SK-N-SH (cell line): Measurements from ENCODE around the gene ARHGAP25. TPM values are rescaled to one million over a fixed set of nuclear protein-coding genes. Genes with fewer than 3 reads are reported as not detected.
A peak's percentile ranks its signal among the peaks of the same experiment; 100 is the strongest.

ENCODE experiments used
- CTCF ChIA-PET: fragments of 300-600, 350-600 bp; formaldehyde crosslinking; extraction: SDS; loops from one replicate; lab custom pipeline; 2021; lab: Yijun Ruan, JAX
- POLR2A ChIA-PET: fragments of 350-600 bp; sonication (Branson Sonifier 250); formaldehyde crosslinking; extraction: SDS; loops from one replicate; lab custom pipeline; 2020; ENCODE audit warnings: antibody characterized with exemption, inconsistent platforms; lab: Yijun Ruan, JAX
- DNase-seq: peaks from one replicate; pipeline ENCODE4 v3.0.0; 2012
- H2AFZ ChIP-seq: fragments of 200-600 bp; sonication (generic); 2 replicates; pipeline ENCODE4 v1.8.1; 2016; ENCODE audit warnings: antibody characterized with exemption, mild to moderate bottlenecking, low read depth
- H3F3A ChIP-seq: fragments of 200-600 bp; sonication (generic); replicated peaks from 2 replicates; pipeline ENCODE3; 2016; ENCODE audit warnings: antibody characterized with exemption, mild to moderate bottlenecking; ENCODE audit not compliant: insufficient read depth
- H3K27ac ChIP-seq, 2 experiments: fragments of 200-500 bp in 1 of 2; fragments of 200-600 bp in 1 of 2; sonication (Bioruptor generic) in 1 of 2; sonication (generic), shearing (Covaris generic) in 1 of 2; 2 replicates each; pipeline versions ENCODE4 v1.5.1 to v1.6.1; 2014 to 2016; ENCODE audit warnings: low read depth in 2 of 2, inconsistent platforms in 1 of 2, low read length in 1 of 2, mild to moderate bottlenecking in 1 of 2, mixed read lengths in 1 of 2
- H3K27me3 ChIP-seq: fragments of 200-600 bp; sonication (generic), shearing (Covaris generic); 2 replicates; pipeline ENCODE4 v1.6.1; 2016; ENCODE audit warnings: mixed run types; ENCODE audit not compliant: insufficient read depth
- H3K36me3 ChIP-seq, 2 experiments: fragments of 200-500 bp in 1 of 2; fragments of 200-600 bp in 1 of 2; sonication (Bioruptor generic) in 1 of 2; sonication (generic) in 1 of 2; replicated peaks in 1 of 2; 2 replicates each; pipeline versions ENCODE3 to v1.5.1; 2014 to 2016; ENCODE audit warnings: low read length in 1 of 2, mild to moderate bottlenecking in 1 of 2; ENCODE audit not compliant: insufficient read depth in 2 of 2, control insufficient read depth in 1 of 2
- H3K4me1 ChIP-seq, 2 experiments: fragments of 200-500 bp in 1 of 2; fragments of 200-600 bp in 1 of 2; sonication (Bioruptor generic) in 1 of 2; sonication (generic), shearing (Covaris generic) in 1 of 2; 2 replicates each; pipeline versions ENCODE4 v1.5.1 to v1.6.1; 2014 to 2016; ENCODE audit warnings: low read depth in 1 of 2, low read length in 1 of 2, mixed run types in 1 of 2; ENCODE audit not compliant: insufficient read depth in 2 of 2, control insufficient read depth in 1 of 2
- H3K4me2 ChIP-seq: fragments of 200-600 bp; sonication (generic), shearing (Covaris generic); 2 replicates; pipeline ENCODE4 v1.6.1; 2017; ENCODE audit warnings: mixed run types
- H3K4me3 ChIP-seq, 2 experiments: fragments of 200-500 bp in 1 of 2; fragments of 200-600 bp in 1 of 2; sonication (Bioruptor generic) in 1 of 2; sonication (generic), shearing (Covaris generic) in 1 of 2; 2 replicates each; pipeline versions ENCODE4 v1.5.1 to v1.8.1; 2014 to 2016; ENCODE audit warnings: low read depth in 2 of 2, inconsistent platforms in 1 of 2, low read length in 1 of 2, mild to moderate bottlenecking in 1 of 2, mixed read lengths in 1 of 2, moderate library complexity in 1 of 2
- H3K79me2 ChIP-seq: fragments of 200-600 bp; sonication (generic); 2 replicates; pipeline ENCODE4 v1.8.1; 2017; ENCODE audit warnings: mild to moderate bottlenecking; ENCODE audit not compliant: insufficient read depth
- H3K9ac ChIP-seq: fragments of 200-600 bp; sonication (generic); 2 replicates; pipeline ENCODE4 v1.6.1; 2017; ENCODE audit warnings: mixed run types
- H3K9me2 ChIP-seq: fragments of 200-600 bp; sonication (generic); 2 replicates; pipeline ENCODE4 v1.6.1; 2017; ENCODE audit warnings: mixed run types
- H3K9me3 ChIP-seq: fragments of 200-600 bp; sonication (generic); 2 replicates; pipeline ENCODE4 v1.6.1; 2017; ENCODE audit warnings: mixed run types, mild to moderate bottlenecking, moderate library complexity
- H4K20me1 ChIP-seq: fragments of 200-600 bp; sonication (generic); 2 replicates; pipeline ENCODE4 v1.6.1; 2017; ENCODE audit warnings: mild to moderate bottlenecking, mixed run types; ENCODE audit not compliant: insufficient read depth
- CTCF ChIP-seq: fragments of 200-600 bp; sonication (generic); IDR thresholded peaks from 2 replicates; pipeline ENCODE4 v1.6.1; 2017; ENCODE audit warnings: antibody characterized with exemption, mild to moderate bottlenecking, moderate library complexity
- EP300 ChIP-seq, 2 experiments: IDR thresholded peaks; 2 replicates each; pipeline versions ENCODE4 v1.4.0 to v1.6.1; 2012; ENCODE audit warnings: borderline replicate concordance in 1 of 2, low read depth in 1 of 2, low read length in 1 of 2
- EZH2phosphoT487 ChIP-seq: fragments of 200-600 bp; sonication (generic); IDR thresholded peaks from 2 replicates; pipeline ENCODE4 v1.6.1; 2017; ENCODE audit warnings: low read depth, mixed run types, mild to moderate bottlenecking, antibody characterized with exemption, moderate library complexity, borderline replicate concordance
- FOXJ3 ChIP-seq: sonication (generic); formaldehyde crosslinking; IDR thresholded peaks from 2 replicates; pipeline ENCODE4 v1.5.1; 2020; ENCODE audit warnings: mild to moderate bottlenecking, missing genetic modification reagents
- GABPA ChIP-seq: IDR thresholded peaks from 2 replicates; pipeline ENCODE4 v1.4.0; 2012; ENCODE audit warnings: low read depth, mild to moderate bottlenecking
- MXI1 ChIP-seq: IDR thresholded peaks from 2 replicates; pipeline ENCODE4 v1.6.1; 2012; ENCODE audit warnings: mild to moderate bottlenecking, low read depth, low read length, improper control_type of control experiment
- NRF1 ChIP-seq: IDR thresholded peaks from 2 replicates; pipeline ENCODE4 v1.6.1; 2012; ENCODE audit warnings: low read depth, mild to moderate bottlenecking, low read length
- PBX3 ChIP-seq: IDR thresholded peaks from 2 replicates; pipeline ENCODE4; 2012
- POLR2AphosphoS5 ChIP-seq: IDR thresholded peaks from 2 replicates; pipeline ENCODE4 v1.6.1; 2012; ENCODE audit warnings: low read depth, low read length
- RAD21 ChIP-seq: IDR thresholded peaks from 2 replicates; pipeline ENCODE4 v1.6.1; 2012; ENCODE audit warnings: mild to moderate bottlenecking, low read length
- RFX5 ChIP-seq: IDR thresholded peaks from 2 replicates; pipeline ENCODE4 v1.6.1; 2012; ENCODE audit warnings: mild to moderate bottlenecking, improper control_type of control experiment, low read length
- RXRA ChIP-seq: IDR thresholded peaks from 2 replicates; pipeline ENCODE4 v1.4.0; 2012; ENCODE audit warnings: low read depth, mild to moderate bottlenecking, borderline replicate concordance
- SMC3 ChIP-seq: IDR thresholded peaks from 2 replicates; pipeline ENCODE4 v1.6.1; 2012; ENCODE audit warnings: low read depth, low read length, improper control_type of control experiment
- TAF1 ChIP-seq: IDR thresholded peaks from 2 replicates; pipeline ENCODE4 v1.6.1; 2012; ENCODE audit warnings: low read depth, mild to moderate bottlenecking, low read length, moderate library complexity, borderline replicate concordance
- TCF12 ChIP-seq: IDR thresholded peaks from 2 replicates; pipeline ENCODE4 v1.4.0; 2012
- USF1 ChIP-seq: IDR thresholded peaks from 2 replicates; pipeline ENCODE4 v1.4.0; 2012; ENCODE audit warnings: low read depth, borderline replicate concordance
- USF2 ChIP-seq: fragments of 150-350 bp; IDR thresholded peaks from 2 replicates; pipeline ENCODE4 v1.6.1; 2017; ENCODE audit warnings: antibody characterized with exemption, low read length, low read depth, borderline replicate concordance
- ZBTB33 ChIP-seq: IDR thresholded peaks from 2 replicates; pipeline ENCODE4 v1.4.0; 2012; ENCODE audit warnings: low read depth, borderline replicate concordance
- WGBS: methylation state at CpG from one replicate; pipeline ENCODE4 v1.1.6; 2017; ENCODE audit warnings: low lambda C conversion rate; 5-methylcytosine and 5-hydroxymethylcytosine counted together
- polyA plus RNA-seq, 3 experiments: library from polyadenylated mRNA; depleted of rRNA; stranded (reverse); fragments of >200 nt; gene quantifications; 2 replicates each; pipeline ENCODE4 v1.2.3, GENCODE V29; 2012

Gene ARHGAP25
- polyA plus RNA-seq, 1 of the 3 experiments (the other 2 are of a cell fraction), result not detected

- no peak overlapping the region for H3K4me2 ChIP-seq
- no peak for DNase-seq
- H3K4me3 ChIP-seq, result no peak overlapping the region
- no peaks in the 10 kb centered on the region for H3K27me3 ChIP-seq
- H3K79me2 ChIP-seq, result no peaks in the 10 kb centered on the region
- H3K9me3 ChIP-seq, result no peaks in the 10 kb centered on the region
- no peak overlapping the region for H3K27ac ChIP-seq
- H2AFZ ChIP-seq, result no peak overlapping the region
- no peak overlapping the region for H3K9ac ChIP-seq
- H3K36me3 ChIP-seq, result no peaks in the 10 kb centered on the region
- ChIA-PET CTCF (interaction anchor here (1.0 to 2.0 kb wide), 3 partner anchors 17 to 141 kb away, joined by 3 to 9 read pairs (median 4); no protein-coding TSS in a partner anchor), POLR2A (no interaction called here)
- no peak for TF ChIP-seq POLR2AphosphoS5
- TF ChIP-seq SMC3, result no peak
- no peak for TF ChIP-seq TAF1
- TF ChIP-seq MXI1, result no peak
- no peak for TF ChIP-seq RAD21
- no peak for TF ChIP-seq FOXJ3
- no peak for TF ChIP-seq GABPA
- no peak for TF ChIP-seq USF2
- TF ChIP-seq, all 33 proteins: peak for 0
- H4K20me1 ChIP-seq, result no peaks in the 10 kb centered on the region
- H3F3A ChIP-seq, result no peaks in the 10 kb centered on the region
- H3K4me1 ChIP-seq, result peaks cover 0 to 11% of the 10 kb centered on the region in 2 experiments; a peak in 1 of 4 replicates
- H3K9me2 ChIP-seq, result no peaks in the 10 kb centered on the region
Observed at GRCh38 chr2:68768951-68769350, 34.3 kb downstream of the ARHGAP25 start.

- whole genome bisulfite sequencing, result 78% methylated on average over 6 of the region's 6 CpGs
- no peak for TF ChIP-seq POLR2AphosphoS5
- no peak for TF ChIP-seq TCF12
- no peak for TF ChIP-seq EP300 (IDR thresholded peaks at IDR 0.05; ENCODE audit: borderline replicate concordance in 1 of 2, low read depth in 1 of 2, low read length in 1 of 2)
- no peak for TF ChIP-seq USF1
- no peak for TF ChIP-seq RXRA
- TF ChIP-seq CTCF, result no peak
- no peak for TF ChIP-seq SMC3
- TF ChIP-seq USF2, result no peak
- TF ChIP-seq RFX5, result no peak
- TF ChIP-seq PBX3, result no peak
- no peak for TF ChIP-seq EZH2phosphoT487
- TF ChIP-seq GABPA, result no peak
- no peak for TF ChIP-seq RAD21
- TF ChIP-seq FOXJ3, result no peak
- TF ChIP-seq TAF1, result no peak
- no peak for TF ChIP-seq ZBTB33
- no peak for TF ChIP-seq NRF1
Observed at GRCh38 chr2:68769586-68770270, 35.1 kb downstream of the ARHGAP25 start.

More at GRCh38 chr2:68769586-68770270, 35.1 kb downstream of the ARHGAP25 start:
- H3K27me3 ChIP-seq, result no peaks in the 10 kb centered on the region
- no peaks in the 10 kb centered on the region for H3K36me3 ChIP-seq
- no peak overlapping the region for H3K4me3 ChIP-seq
- H3K9me2 ChIP-seq, result no peaks in the 10 kb centered on the region
- H3F3A ChIP-seq, result no peaks in the 10 kb centered on the region
- H3K4me1 ChIP-seq, result peaks cover 0 to 8% of the 10 kb centered on the region in 2 experiments; a peak in 1 of 4 replicates
- H3K4me2 ChIP-seq, result no peak overlapping the region
- POLR2A ChIA-PET, result no interaction called here
- H3K9ac ChIP-seq, result no peak overlapping the region
- H4K20me1 ChIP-seq, result no peaks in the 10 kb centered on the region
- DNase-seq, result no peak
- H2AFZ ChIP-seq, result peak overlapping the region; percentile 51; the same call in 1 of the 2 replicates
- H3K27ac ChIP-seq, result no peak overlapping the region
- no peaks in the 10 kb centered on the region for H3K79me2 ChIP-seq
- H3K9me3 ChIP-seq, result no peaks in the 10 kb centered on the region
- CTCF ChIA-PET, result interaction anchor here (1.0 to 2.6 kb wide), 4 partner anchors 18 to 141 kb away, joined by 3 to 12 read pairs (median 4); no protein-coding TSS in a partner anchor
